ENCODE measurements around the gene TGOLN2. TPM values are rescaled to one million over a fixed set of nuclear protein-coding genes. Genes with fewer than 3 reads are reported as not detected.

TGOLN2 gene
- total RNA-seq, 1 donor = 119 TPM

DNA sequence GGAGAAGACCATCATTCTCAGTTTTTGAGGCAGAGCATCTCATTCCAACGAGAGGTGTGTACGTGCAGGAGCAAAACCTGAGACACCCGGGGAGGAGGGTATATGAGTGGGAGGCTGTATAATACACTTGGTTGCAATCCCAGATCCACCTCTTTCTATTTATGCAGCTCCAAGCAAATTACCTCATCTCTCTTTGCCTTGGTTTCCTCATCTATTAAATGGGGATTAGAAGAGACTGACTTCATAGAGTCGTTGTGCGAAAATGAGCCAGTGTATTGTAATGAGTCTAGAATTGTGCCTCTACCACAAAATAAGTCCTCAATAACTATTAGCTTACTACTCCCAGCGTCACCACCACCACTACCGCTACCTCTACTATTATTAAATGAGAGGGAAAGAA lies 40.1 kb downstream of the TGOLN2 start:
- H3K4me3 ChIP-seq (ENCODE audit: low read depth, low read length) = no peak overlapping the region
- TF ChIP-seq, protein P1, sequence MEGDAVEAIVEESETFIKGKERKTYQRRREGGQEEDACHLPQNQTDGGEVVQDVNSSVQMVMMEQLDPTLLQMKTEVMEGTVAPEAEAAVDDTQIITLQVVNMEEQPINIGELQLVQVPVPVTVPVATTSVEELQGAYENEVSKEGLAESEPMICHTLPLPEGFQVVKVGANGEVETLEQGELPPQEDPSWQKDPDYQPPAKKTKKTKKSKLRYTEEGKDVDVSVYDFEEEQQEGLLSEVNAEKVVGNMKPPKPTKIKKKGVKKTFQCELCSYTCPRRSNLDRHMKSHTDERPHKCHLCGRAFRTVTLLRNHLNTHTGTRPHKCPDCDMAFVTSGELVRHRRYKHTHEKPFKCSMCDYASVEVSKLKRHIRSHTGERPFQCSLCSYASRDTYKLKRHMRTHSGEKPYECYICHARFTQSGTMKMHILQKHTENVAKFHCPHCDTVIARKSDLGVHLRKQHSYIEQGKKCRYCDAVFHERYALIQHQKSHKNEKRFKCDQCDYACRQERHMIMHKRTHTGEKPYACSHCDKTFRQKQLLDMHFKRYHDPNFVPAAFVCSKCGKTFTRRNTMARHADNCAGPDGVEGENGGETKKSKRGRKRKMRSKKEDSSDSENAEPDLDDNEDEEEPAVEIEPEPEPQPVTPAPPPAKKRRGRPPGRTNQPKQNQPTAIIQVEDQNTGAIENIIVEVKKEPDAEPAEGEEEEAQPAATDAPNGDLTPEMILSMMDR (IDR thresholded peaks at IDR 0.05; ENCODE audit: insufficient read depth, low read depth, low read length) = no peak
- DNase-seq (ENCODE audit: low read depth) = no peak

DNA sequence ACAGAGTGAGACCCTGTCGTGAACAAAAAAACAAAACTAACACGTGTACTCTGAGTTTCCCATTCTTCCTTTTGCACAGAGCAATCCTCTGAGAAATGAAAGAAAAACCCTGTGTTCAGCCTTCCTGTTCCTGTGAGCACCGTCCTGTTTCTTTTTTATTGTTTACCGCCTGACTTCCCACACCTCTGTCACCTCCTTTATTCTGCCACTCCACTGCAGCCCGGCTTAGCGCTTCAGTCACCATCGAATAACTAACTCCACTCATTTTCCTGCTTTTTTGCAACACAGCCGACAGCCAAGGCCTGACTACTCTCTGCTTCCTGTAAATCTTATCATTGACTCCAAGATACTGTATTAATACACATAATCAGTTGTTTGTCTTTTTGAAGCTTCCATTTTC lies 40.9 kb downstream of the TGOLN2 start:
- no peak overlapping the region for H3K4me3 ChIP-seq (ENCODE audit: low read depth, low read length)
- no peak for DNase-seq (ENCODE audit: low read depth)
- TF ChIP-seq, protein P1 (IDR thresholded peaks at IDR 0.05; ENCODE audit: insufficient read depth, low read depth, low read length) = no peak

DNA sequence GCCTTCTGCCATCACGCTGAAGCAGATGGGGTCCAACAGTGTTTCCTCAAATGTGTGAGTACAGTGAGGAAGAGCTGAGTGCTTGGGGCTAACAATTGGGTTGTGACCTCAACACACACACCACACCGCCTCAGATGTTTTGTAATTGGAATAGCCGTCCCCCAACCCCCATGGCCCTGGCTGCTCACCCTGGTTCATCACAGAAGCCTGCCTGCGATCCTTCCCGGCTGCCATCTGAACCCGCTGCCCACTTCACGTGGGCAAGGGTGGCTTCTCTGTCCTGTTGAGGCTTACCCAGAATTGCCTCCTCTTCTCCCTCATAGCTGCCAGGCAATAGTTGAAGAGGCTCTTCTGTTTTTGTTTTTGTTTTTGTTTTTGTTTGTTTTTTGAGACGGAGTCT lies 44.1 kb downstream of the TGOLN2 start:
- TF ChIP-seq, protein P1 (IDR thresholded peaks at IDR 0.05; ENCODE audit: insufficient read depth, low read depth, low read length) = no peak
- no peak for DNase-seq (ENCODE audit: low read depth)
- H3K4me3 ChIP-seq (ENCODE audit: low read depth, low read length) = no peak overlapping the region

DNA sequence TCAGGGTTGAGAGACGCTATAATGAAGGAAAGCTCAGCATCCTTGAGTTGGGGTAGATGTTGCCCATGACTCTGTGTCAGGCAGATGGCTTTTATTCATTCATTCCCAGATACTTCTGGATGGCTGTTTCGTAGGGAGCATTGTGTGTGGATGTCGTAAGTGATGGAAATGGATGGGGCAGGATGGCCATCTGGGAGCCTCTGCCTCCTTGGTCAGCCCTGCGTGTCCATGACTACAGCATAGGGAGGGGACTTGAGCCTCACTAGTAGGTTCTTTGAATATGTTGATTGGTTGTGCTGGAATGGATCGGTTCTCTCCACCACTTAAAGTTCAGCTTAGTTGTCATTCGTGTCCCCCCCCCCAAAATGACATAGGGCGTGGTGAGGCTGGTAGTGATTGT lies 44.9 kb downstream of the TGOLN2 start:
- no peak overlapping the region for H3K4me3 ChIP-seq (ENCODE audit: low read depth, low read length)
- TF ChIP-seq, protein P1 (IDR thresholded peaks at IDR 0.05; ENCODE audit: insufficient read depth, low read depth, low read length) = no peak
- no peak for DNase-seq (ENCODE audit: low read depth)

DNA sequence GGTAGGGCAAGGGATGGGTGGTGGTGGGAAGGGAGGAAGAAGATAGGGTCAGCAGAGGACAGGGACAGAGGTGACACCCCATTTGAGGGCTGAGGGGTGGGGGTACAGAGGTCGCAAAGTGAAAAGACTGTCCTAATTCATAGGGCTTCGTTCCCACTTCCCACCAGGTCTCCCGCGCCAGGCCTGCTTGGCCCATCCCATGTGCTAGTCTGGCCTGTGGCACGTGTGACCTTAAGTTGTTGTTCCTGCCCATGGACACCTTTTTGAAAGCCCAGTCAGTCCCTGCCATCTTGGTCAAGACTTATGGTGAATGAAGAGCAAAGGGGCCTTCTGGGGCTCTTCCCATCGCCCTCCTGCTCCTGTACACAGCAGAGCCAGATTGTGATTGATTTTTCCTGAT lies 46.2 kb downstream of the TGOLN2 start:
- DNase-seq (ENCODE audit: low read depth) = no peak
- TF ChIP-seq, protein P1 (IDR thresholded peaks at IDR 0.05; ENCODE audit: insufficient read depth, low read depth, low read length) = no peak
- no peak overlapping the region for H3K4me3 ChIP-seq (ENCODE audit: low read depth, low read length)

DNA sequence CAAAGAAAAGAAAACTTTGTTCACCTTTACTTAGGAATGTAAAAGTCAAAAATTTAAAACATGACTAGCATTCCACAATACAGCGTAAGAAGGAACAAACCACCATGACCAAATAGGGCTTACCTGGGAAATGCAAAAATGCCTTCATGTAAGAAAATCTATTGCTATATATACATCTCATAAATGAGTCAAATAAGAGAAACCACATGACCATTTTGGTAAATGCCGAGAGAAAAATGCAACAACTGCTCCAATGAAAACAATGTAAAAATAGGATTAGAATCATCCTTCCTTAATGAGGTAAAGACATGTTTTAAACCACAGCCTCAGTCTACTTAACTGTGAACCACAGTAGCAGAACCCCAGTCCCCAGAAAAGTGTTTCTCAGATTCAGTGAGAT lies 49.4 kb downstream of the TGOLN2 start:
- DNase-seq (ENCODE audit: low read depth) = peak; percentile 65
- TF ChIP-seq, protein P1 (IDR thresholded peaks at IDR 0.05; ENCODE audit: insufficient read depth, low read depth, low read length) = no peak
- H3K4me3 ChIP-seq (ENCODE audit: low read depth, low read length) = no peak overlapping the region

DNA sequence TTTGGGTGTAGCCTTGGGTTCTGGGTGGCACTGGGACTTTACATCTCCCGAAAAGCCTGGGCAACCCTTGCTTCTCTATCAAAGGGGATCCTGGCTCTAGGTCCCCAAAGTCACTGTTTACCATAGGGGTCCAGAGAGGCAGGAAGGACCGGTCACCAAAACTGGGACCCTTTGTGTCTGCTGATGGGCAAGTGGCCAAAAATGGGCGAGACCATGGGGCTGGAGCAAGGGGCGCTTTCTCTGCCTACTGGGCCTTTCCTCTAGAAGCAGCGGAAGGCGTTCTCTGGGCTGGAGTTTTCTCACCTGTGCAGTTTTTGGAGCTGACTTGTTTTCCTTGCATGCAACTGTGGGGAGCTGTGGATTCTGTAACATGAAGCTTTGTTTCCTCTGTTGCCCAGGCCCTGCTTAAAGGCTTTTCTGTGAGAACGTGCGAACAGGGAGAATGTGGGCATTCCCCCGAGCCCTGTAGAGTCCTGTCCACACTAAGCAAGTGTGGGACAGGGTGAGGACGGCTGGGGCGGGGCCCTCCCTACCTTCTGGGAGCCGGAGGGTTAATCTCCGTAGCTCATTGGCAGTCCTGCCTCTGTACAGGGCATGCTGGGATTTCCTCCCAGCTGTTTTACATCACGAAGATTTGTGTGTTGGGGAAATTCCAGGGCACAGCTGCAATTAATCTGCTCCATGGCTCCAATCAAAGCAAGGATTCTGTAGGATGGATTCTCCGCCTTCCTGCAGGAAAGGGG lies 50.2 kb downstream of the TGOLN2 start:
- no peak overlapping the region for H3K4me3 ChIP-seq (ENCODE audit: low read depth, low read length)
- TF ChIP-seq, protein P1 (IDR thresholded peaks at IDR 0.05; ENCODE audit: insufficient read depth, low read depth, low read length) = no peak
- peak; percentile 88 for DNase-seq (ENCODE audit: low read depth)

Data from fibroblast of villous mesenchyme (primary cell).